Adipose tissue (tissue), 3 donors: ENCODE measurements around the gene CRAMP1. TPM values are rescaled to one million over a fixed set of nuclear protein-coding genes. Genes with fewer than 3 reads are reported as not detected.

Source experiments
- H3K27ac ChIP-seq: one replicate; pipeline ENCODE4 v1.5.1; 2013; ENCODE audit warnings: low read depth, low read length
- WGBS, 3 donors: extraction: QIAGEN DNeasy Blood & Tissue Kit; methylation state at CpG; one replicate each; pipeline ENCODE4 v1.1.7; 2013; 5-methylcytosine and 5-hydroxymethylcytosine counted together
- polyA plus RNA-seq, 3 donors: library from polyadenylated mRNA; stranded (reverse); fragments of 200-250 nt; gene quantifications; one replicate each; pipeline ENCODE4 v1.2.3, GENCODE V29; 2013
- donor health status: healthy with polysubstance abuse.
- donor health status: Bipolar disorder and iron deficiency.
- donor health status: healthy.

Gene CRAMP1
- polyA plus RNA-seq, 3 donors, result 4.1 to 9.3 (median 7.1) TPM

GRCh38 chr16:1650131-1650530 is 38.0 kb downstream of the CRAMP1 start:
- 66 to 91% (median 67%) methylated on average over 4 of the region's 4 CpGs for WGBS, 3 donors

GRCh38 chr16:1651094-1651973 is 39.2 kb downstream of the CRAMP1 start:
- no peak overlapping the region for H3K27ac ChIP-seq
- 92 to 93% (median 93%) methylated on average over 12 of the region's 12 CpGs for WGBS, 3 donors

More at GRCh38 chr16:1650131-1650530, 38.0 kb downstream of the CRAMP1 start:
- H3K27ac ChIP-seq, result no peak overlapping the region

GRCh38 chr16:1651974-1652312 is 39.8 kb downstream of the CRAMP1 start:
- WGBS, 3 donors, result 89 to 100% (median 94%) methylated on average over 1 of the region's 1 CpG
- H3K27ac ChIP-seq, result no peak overlapping the region

- WGBS, 3 donors, result 96 to 97% (median 96%) methylated on average over 15 of the region's 15 CpGs
- H3K27ac ChIP-seq, result no peak overlapping the region
Observed at GRCh38 chr16:1653023-1653422, 40.9 kb downstream of the CRAMP1 start.

GRCh38 chr16:1654505-1655268 is 42.5 kb downstream of the CRAMP1 start:
- H3K27ac ChIP-seq, result no peak overlapping the region
- WGBS, 3 donors, result 76 to 93% (median 77%) methylated on average over 32 of the region's 32 CpGs

- 86 to 90% (median 86%) methylated on average over 16 of the region's 16 CpGs for WGBS, 3 donors
- no peak overlapping the region for H3K27ac ChIP-seq
Observed at GRCh38 chr16:1655269-1655807, 43.2 kb downstream of the CRAMP1 start.

GRCh38 chr16:1655909-1656807 is 44.0 kb downstream of the CRAMP1 start:
- no peak overlapping the region for H3K27ac ChIP-seq
- WGBS, 3 donors, result 92 to 95% (median 93%) methylated on average over 50 to 52 of the region's 52 CpGs

GRCh38 chr16:1656808-1657617 is 44.9 kb downstream of the CRAMP1 start:
- WGBS, 3 donors, result 82 to 93% (median 90%) methylated on average over 24 of the region's 24 CpGs
- H3K27ac ChIP-seq, result no peak overlapping the region

GRCh38 chr16:1657841-1658240 is 45.7 kb downstream of the CRAMP1 start:
- WGBS, 3 donors, result 93 to 97% (median 96%) methylated on average over 13 of the region's 13 CpGs
- H3K27ac ChIP-seq, result no peak overlapping the region

GRCh38 chr16:1659031-1659430 is 46.9 kb downstream of the CRAMP1 start:
- no peak overlapping the region for H3K27ac ChIP-seq
- 85 to 88% (median 86%) methylated on average over 5 of the region's 5 CpGs for WGBS, 3 donors

GRCh38 chr16:1661826-1662225 is 49.7 kb downstream of the CRAMP1 start:
- 89 to 92% (median 90%) methylated on average over 2 of the region's 2 CpGs for WGBS, 3 donors

GRCh38 chr16:1662543-1662942 is 50.4 kb downstream of the CRAMP1 start:
- WGBS, 3 donors, result 93 to 96% (median 95%) methylated on average over 20 of the region's 20 CpGs

More at GRCh38 chr16:1661826-1662225, 49.7 kb downstream of the CRAMP1 start:
- no peak overlapping the region for H3K27ac ChIP-seq

GRCh38 chr16:1665829-1666228 is 53.7 kb downstream of the CRAMP1 start:
- 89 to 93% (median 93%) methylated on average over 15 of the region's 15 CpGs for WGBS, 3 donors
- H3K27ac ChIP-seq, result no peak overlapping the region

More at GRCh38 chr16:1662543-1662942, 50.4 kb downstream of the CRAMP1 start:
- no peak overlapping the region for H3K27ac ChIP-seq

- WGBS, 3 donors, result 92 to 94% (median 94%) methylated on average over 13 of the region's 13 CpGs
- H3K27ac ChIP-seq, result no peak overlapping the region
Observed at GRCh38 chr16:1666316-1666715, 54.2 kb downstream of the CRAMP1 start.

GRCh38 chr16:1667271-1667670 is 55.1 kb downstream of the CRAMP1 start:
- H3K27ac ChIP-seq, result no peak overlapping the region
- WGBS, 3 donors, result 87 to 91% (median 90%) methylated on average over 8 of the region's 8 CpGs

- H3K27ac ChIP-seq, result no peak overlapping the region
- WGBS, 3 donors, result 90 to 95% (median 94%) methylated on average over 14 of the region's 14 CpGs
Observed at GRCh38 chr16:1667916-1668315, 55.8 kb downstream of the CRAMP1 start.

- 95 to 96% (median 95%) methylated on average over 23 of the region's 23 CpGs for WGBS, 3 donors
- no peak overlapping the region for H3K27ac ChIP-seq
Observed at GRCh38 chr16:1668612-1669319, 56.6 kb downstream of the CRAMP1 start.
